NB4 (cell line): Measurements from ENCODE around the gene DMKN.

Experiments used
- DNase-seq: peaks from one replicate; pipeline ENCODE4 v3.0.0; 2010; ENCODE audit warnings: low read depth
- H3K4me3 ChIP-seq: one replicate; pipeline ENCODE4 v1.5.1; 2011; ENCODE audit warnings: mild to moderate bottlenecking, low read depth, low read length, moderate library complexity
- CTCF ChIP-seq: IDR thresholded peaks from one replicate; pipeline ENCODE4 v1.5.1; 2012; ENCODE audit warnings: low read depth, low read length
- MAX ChIP-seq: IDR thresholded peaks from 2 replicates; pipeline ENCODE4 v1.6.1; 2011; ENCODE audit warnings: low read depth, low read length
- MYC ChIP-seq: IDR thresholded peaks from 2 replicates; pipeline ENCODE4 v1.6.1; 2011; ENCODE audit warnings: low read depth, low read length
- POLR2A ChIP-seq: IDR thresholded peaks from 2 replicates; pipeline ENCODE4 v1.6.1; 2011; ENCODE audit warnings: mild to moderate bottlenecking; ENCODE audit not compliant: insufficient read length; ENCODE audit errors: extremely low read depth

DMKN gene

GRCh38 chr19:35560271-35560670 is 46.8 kb upstream of the DMKN start:
- no peak for DNase-seq
- TF ChIP-seq MAX, result no peak
- TF ChIP-seq CTCF, result no peak
- no peak overlapping the region for H3K4me3 ChIP-seq

GRCh38 chr19:35559781-35560180 is 46.3 kb upstream of the DMKN start:
- DNase-seq, result no peak
- H3K4me3 ChIP-seq, result no peak overlapping the region
- no peak for TF ChIP-seq POLR2A
- TF ChIP-seq CTCF, result no peak
- TF ChIP-seq MAX, result no peak
- no peak for TF ChIP-seq MYC

GRCh38 chr19:35559281-35559659 is 45.8 kb upstream of the DMKN start:
- H3K4me3 ChIP-seq, result no peak overlapping the region
- DNase-seq, result peak; percentile 77
- no peak for TF ChIP-seq MYC
- no peak for TF ChIP-seq POLR2A
- TF ChIP-seq CTCF, result no peak
- 0 out of 2 replicates have a peak, but pooled peaks have one; percentile 11 for TF ChIP-seq MAX

GRCh38 chr19:35558400-35559280 is 45.2 kb upstream of the DMKN start:
- H3K4me3 ChIP-seq, result no peak overlapping the region

GRCh38 chr19:35557539-35558399 is 44.3 kb upstream of the DMKN start:
- no peak overlapping the region for H3K4me3 ChIP-seq
- no peak for DNase-seq

More at GRCh38 chr19:35558400-35559280, 45.2 kb upstream of the DMKN start:
- no peak for DNase-seq
- TF ChIP-seq CTCF (no peak), MYC (no peak), POLR2A (no peak), MAX (no peak)

More at GRCh38 chr19:35557539-35558399, 44.3 kb upstream of the DMKN start:
- TF ChIP-seq MAX (no peak), POLR2A (no peak), MYC (no peak), CTCF (no peak)
